H1 (cell line): ENCODE data around the gene PRMT3. TPM values are rescaled to one million over a fixed set of nuclear protein-coding genes. Genes with fewer than 3 reads are reported as not detected.

Experiments used
- CTCF ChIA-PET: fragments of 300-600 bp; sonication (Branson Sonifier 250); formaldehyde crosslinking; loops from one replicate; lab custom pipeline; 2021; ENCODE audit not compliant: partially characterized antibody; lab: Charles Lee
- POLR2A ChIA-PET: fragments of 300-600 bp; sonication (Branson Sonifier 250); formaldehyde crosslinking; loops from one replicate; lab custom pipeline; 2021; ENCODE audit warnings: inconsistent platforms; ENCODE audit not compliant: partially characterized antibody; lab: Charles Lee
- DNase-seq, 2 experiments: peaks; one replicate each; pipeline versions ENCODE4 v3.0.0 to v3.0.0-alpha.2; 2010 to 2022; ENCODE audit warnings: low spot score in 2 of 2, low read depth in 1 of 2, mixed read lengths in 1 of 2
- FAIRE-seq: peaks from 2 replicates; lab custom pipeline; 2011; peaks lifted over from hg19 to GRCh38; lab: Jason Lieb, UNC
- H2AFZ ChIP-seq: 2 replicates; pipeline ENCODE4 v1.8.1; 2012; ENCODE audit warnings: low read length, inconsistent platforms
- H2AK5ac ChIP-seq: 2 replicates; pipeline ENCODE4 v1.6.1; 2013; ENCODE audit warnings: low read depth, low read length
- H2BK120ac ChIP-seq: replicated peaks from 2 replicates; pipeline ENCODE3; 2013; ENCODE audit warnings: low read depth, low read length, inconsistent platforms
- H2BK12ac ChIP-seq: 2 replicates; pipeline ENCODE4 v1.6.1; 2013; ENCODE audit warnings: low read depth, low read length
- H2BK15ac ChIP-seq: 2 replicates; pipeline ENCODE4 v1.6.1; 2013; ENCODE audit warnings: low read length
- H2BK20ac ChIP-seq: 2 replicates; pipeline ENCODE4 v1.6.1; 2013; ENCODE audit warnings: low read length
- H2BK5ac ChIP-seq: 2 replicates; pipeline ENCODE4 v1.6.1; 2013; ENCODE audit warnings: low read depth, low read length
- H3K14ac ChIP-seq: 2 replicates; pipeline ENCODE4 v1.6.1; 2013; ENCODE audit warnings: inconsistent platforms; ENCODE audit not compliant: insufficient read length
- H3K18ac ChIP-seq: 2 replicates; pipeline ENCODE4 v1.6.1; 2013; ENCODE audit warnings: low read length; ENCODE audit errors: extremely low read depth
- H3K23ac ChIP-seq: 2 replicates; pipeline ENCODE4 v1.6.1; 2013; ENCODE audit warnings: inconsistent platforms; ENCODE audit not compliant: insufficient read length
- H3K23me2 ChIP-seq: 2 replicates; pipeline ENCODE4 v1.6.1; 2013; ENCODE audit warnings: low read depth, low read length
- H3K27ac ChIP-seq: 2 replicates; pipeline ENCODE4 v1.6.1; 2011; ENCODE audit warnings: low read depth, low read length, inconsistent platforms
- H3K27me3 ChIP-seq, 4 experiments: replicated peaks in 1 of 4; 1 replicate in 1 of 4; 2 replicates in 3 of 4; pipeline versions ENCODE4 v1.6.1 to v1.8.1; 2011 to 2013; ENCODE audit warnings: low read length in 3 of 4, mild to moderate bottlenecking in 3 of 4, inconsistent platforms in 2 of 4, mixed read lengths in 2 of 4, moderate library complexity in 1 of 4; ENCODE audit not compliant: control insufficient read depth in 3 of 4, insufficient read depth in 3 of 4; ENCODE audit errors: extremely low read depth in 1 of 4
- H3K36me3 ChIP-seq, 4 experiments: 2 replicates each; pipeline versions ENCODE4 v1.6.1 to v1.8.1; 2011 to 2013; ENCODE audit warnings: mild to moderate bottlenecking in 4 of 4, low read length in 3 of 4, moderate library complexity in 2 of 4, control low read depth in 1 of 4, inconsistent platforms in 1 of 4; ENCODE audit not compliant: insufficient read depth in 4 of 4, control insufficient read depth in 2 of 4
- H3K4ac ChIP-seq: replicated peaks from 2 replicates; pipeline ENCODE3; 2013; ENCODE audit warnings: low read length, low read depth, mixed read lengths, inconsistent platforms; ENCODE audit not compliant: insufficient read length
- H3K4me1 ChIP-seq, 4 experiments: replicated peaks in 1 of 4; 1 replicate in 1 of 4; 2 replicates in 3 of 4; pipeline versions ENCODE4 v1.6.1 to v1.8.1; 2011 to 2013; ENCODE audit warnings: low read length in 3 of 4, inconsistent platforms in 2 of 4, mixed read lengths in 1 of 4; ENCODE audit not compliant: insufficient read depth in 4 of 4, control insufficient read depth in 3 of 4
- H3K4me2 ChIP-seq, 2 experiments: 2 replicates each; pipeline versions ENCODE4 v1.6.1 to v1.8.1; 2011 to 2013; ENCODE audit warnings: low read depth in 2 of 2, low read length in 2 of 2, control low read depth in 1 of 2, inconsistent platforms in 1 of 2, mild to moderate bottlenecking in 1 of 2; ENCODE audit not compliant: insufficient read depth in 1 of 2
- H3K4me3 ChIP-seq, 4 experiments: fragments of 200-600, 300-600 bp in 1 of 4; sonication (generic), shearing (Covaris generic), sonication (Bioruptor Twin) in 1 of 4; 2 replicates each; pipeline versions ENCODE4 v1.5.1 to v1.8.1; 2011 to 2016; ENCODE audit warnings: low read length in 4 of 4, low read depth in 3 of 4, control low read depth in 2 of 4, inconsistent platforms in 2 of 4, mild to moderate bottlenecking in 2 of 4, mixed read lengths in 1 of 4, moderate library complexity in 1 of 4; ENCODE audit not compliant: insufficient read depth in 2 of 4; ENCODE audit errors: extremely low read depth in 1 of 4
- H3K56ac ChIP-seq: replicated peaks from 2 replicates; pipeline ENCODE3; 2013; ENCODE audit warnings: low read depth, mild to moderate bottlenecking, mixed read lengths, low read length, inconsistent platforms; ENCODE audit not compliant: insufficient read length
- H3K79me1 ChIP-seq: 2 replicates; pipeline ENCODE4 v1.6.1; 2013; ENCODE audit warnings: low read depth, low read length, control low read depth
- H3K79me2 ChIP-seq, 2 experiments: 2 replicates each; pipeline versions ENCODE4 v1.6.1 to v1.8.1; 2012 to 2013; ENCODE audit warnings: low read length in 2 of 2, mild to moderate bottlenecking in 2 of 2, inconsistent platforms in 1 of 2; ENCODE audit not compliant: insufficient read depth in 2 of 2, control insufficient read depth in 1 of 2
- H3K9ac ChIP-seq, 4 experiments: replicated peaks in 1 of 4; 1 replicate in 1 of 4; 2 replicates in 3 of 4; pipeline versions ENCODE4 v1.6.1 to v1.8.1; 2011 to 2013; ENCODE audit warnings: low read depth in 3 of 4, low read length in 3 of 4, control low read depth in 2 of 4, mild to moderate bottlenecking in 2 of 4, moderate library complexity in 2 of 4, inconsistent platforms in 1 of 4; ENCODE audit errors: extremely low read depth in 1 of 4
- H3K9me3 ChIP-seq, 2 experiments: 2 replicates each; pipeline versions ENCODE4 v1.6.1 to v1.8.1; 2012 to 2013; ENCODE audit warnings: mild to moderate bottlenecking in 2 of 2, moderate library complexity in 2 of 2, control low read depth in 1 of 2, inconsistent platforms in 1 of 2, low read depth in 1 of 2, low read length in 1 of 2, mixed read lengths in 1 of 2; ENCODE audit not compliant: insufficient read depth in 2 of 2
- H4K20me1 ChIP-seq, 2 experiments: replicated peaks in 1 of 2; 2 replicates each; pipeline versions ENCODE3 to v1.8.1; 2011 to 2013; ENCODE audit warnings: inconsistent platforms in 2 of 2, low read length in 2 of 2, mild to moderate bottlenecking in 1 of 2; ENCODE audit not compliant: insufficient read depth in 2 of 2, control insufficient read depth in 1 of 2
- H4K5ac ChIP-seq: 2 replicates; pipeline ENCODE4 v1.6.1; 2013; ENCODE audit warnings: low read length, low read depth, mixed read lengths, inconsistent platforms; ENCODE audit not compliant: insufficient read length
- H4K8ac ChIP-seq: 2 replicates; pipeline ENCODE4 v1.8.0; 2013; ENCODE audit warnings: mild to moderate bottlenecking, moderate library complexity, low read length, inconsistent platforms; ENCODE audit not compliant: insufficient read depth; ENCODE audit errors: extremely low read depth
- H4K91ac ChIP-seq: replicated peaks from 2 replicates; pipeline ENCODE3; 2013; ENCODE audit warnings: low read length, mixed read lengths, inconsistent platforms; ENCODE audit not compliant: insufficient read length
- BRCA1 ChIP-seq: IDR thresholded peaks from 2 replicates; pipeline ENCODE4 v1.6.1; 2012; ENCODE audit warnings: low read depth, low read length, improper control_type of control experiment
- CHD2 ChIP-seq: IDR thresholded peaks from 2 replicates; pipeline ENCODE4 v1.6.1; 2012; ENCODE audit warnings: low read length, improper control_type of control experiment
- CTBP2 ChIP-seq: IDR thresholded peaks from 2 replicates; pipeline ENCODE4 v1.7.0; 2011; ENCODE audit warnings: borderline replicate concordance, mild to moderate bottlenecking, moderate library complexity, mixed read lengths, low read length; ENCODE audit not compliant: insufficient read depth, insufficient read length
- GABPA ChIP-seq: IDR thresholded peaks from 2 replicates; pipeline ENCODE4 v1.6.1; 2011; ENCODE audit warnings: mild to moderate bottlenecking, low read length, moderate library complexity, borderline replicate concordance; ENCODE audit not compliant: insufficient read depth
- MAFK ChIP-seq: IDR thresholded peaks from 2 replicates; pipeline ENCODE4 v1.6.1; 2012; ENCODE audit warnings: low read depth, mild to moderate bottlenecking, improper control_type of control experiment, low read length
- POLR2A ChIP-seq, 2 experiments: IDR thresholded peaks; 1 replicate in 1 of 2; 2 replicates in 1 of 2; pipeline ENCODE4 v1.6.1; 2011; ENCODE audit warnings: low read depth in 2 of 2, low read length in 2 of 2, mild to moderate bottlenecking in 2 of 2; ENCODE audit errors: control extremely low read depth in 1 of 2
- POLR2AphosphoS5 ChIP-seq: IDR thresholded peaks from 2 replicates; pipeline ENCODE4 v1.6.1; 2011; ENCODE audit warnings: low read depth, low read length
- RNF2 ChIP-seq: fragments of 200-900, 300-1000 bp; sonication (generic); IDR thresholded peaks from 2 replicates; pipeline ENCODE4 v1.7.1; 2016; ENCODE audit warnings: borderline replicate concordance, low read depth, mild to moderate bottlenecking, antibody characterized with exemption, low read length; ENCODE audit not compliant: poor library complexity, severe bottlenecking; ENCODE audit errors: missing control alignments
- SIN3A ChIP-seq, 2 experiments: IDR thresholded peaks in 1 of 2; conservative IDR thresholded peaks in 1 of 2; 2 replicates each; pipeline ENCODE4 v1.6.1; 2011 to 2012; ENCODE audit warnings: low read length in 2 of 2, improper control_type of control experiment in 1 of 2, low read depth in 1 of 2, mild to moderate bottlenecking in 1 of 2
- SP2 ChIP-seq: IDR thresholded peaks from 2 replicates; pipeline ENCODE4 v1.6.1; 2012; ENCODE audit warnings: mild to moderate bottlenecking, low read length, inconsistent platforms
- SRF ChIP-seq: IDR thresholded peaks from 2 replicates; pipeline ENCODE4 v1.6.1; 2011; ENCODE audit warnings: mild to moderate bottlenecking, low read depth, low read length, moderate library complexity
- TAF1 ChIP-seq: IDR thresholded peaks from 2 replicates; pipeline ENCODE4 v1.6.1; 2011; ENCODE audit warnings: mild to moderate bottlenecking, low read depth, low read length
- WGBS, 2 experiments: shearing (Covaris generic) in 1 of 2; methylation state at CpG; one replicate each; pipeline versions ENCODE4 v1.1.6 to v1.1.7; 2013 to 2015; ENCODE audit warnings: low lambda C conversion rate in 2 of 2, mixed read lengths in 2 of 2, inconsistent platforms in 1 of 2, low coverage in 1 of 2, missing lambda C conversion rate in 1 of 2; ENCODE audit not compliant: insufficient replicate concordance in 2 of 2, insufficient coverage in 1 of 2, insufficient read length in 1 of 2; ENCODE audit errors: extremely low coverage in 1 of 2, missing lambda C conversion rate in 1 of 2; 5-methylcytosine and 5-hydroxymethylcytosine counted together
- polyA plus RNA-seq, 7 experiments: library from polyadenylated mRNA; depleted of rRNA in 3 of 7; stranded (reverse) in 5 of 7; unstranded in 2 of 7; fragments of >200 nt in 5 of 7; fragments of 200-250 nt in 2 of 7; gene quantifications; 1 replicate in 5 of 7; 2 replicates in 1 of 7; 4 replicates in 1 of 7; pipeline versions ENCODE4 v1.2.1 to v1.2.3, GENCODE V29; 2011 to 2013; ENCODE audit warnings: missing spikeins in 2 of 7, mixed read lengths in 2 of 7
- total RNA-seq: library from RNA; stranded (reverse); fragmentation: NEBNext Ultra II Directional; extraction: Animal tissue kit (Norgen Biotek cat#: 25700); gene quantifications from 2 replicates; pipeline ENCODE4 v1.2.1, GENCODE V29; 2021

PRMT3 gene
- total and polyA plus RNA-seq, 2 of the 8 experiments (the other 6 are each of a cell fraction or from before 2014, with no cell fraction given), result 11.2 to 26.5 TPM

GRCh38 chr11:20376162-20376730, 11.3 kb upstream of the PRMT3 start:
- WGBS, 2 experiments, result 89% methylated on average over 3 of the region's 3 CpGs; no CpG with 5 or more reads in 1 of the 2 experiments
- Histone ChIP-seq H3K4ac (no peak overlapping the region), H3K9me3 (no peaks in the 10 kb centered on the region), H3K18ac (no peak overlapping the region), H2BK20ac (no peak overlapping the region), H3K14ac (no peak overlapping the region), H3K4me1 (no peaks in the 10 kb centered on the region), H4K20me1 (no peaks in the 10 kb centered on the region), H3K36me3 (peaks cover 0 to 2% (median 0%) of the 10 kb centered on the region in 4 experiments; a peak in 3 of 8 replicates), H3K79me1 (no peaks in the 10 kb centered on the region), H4K5ac (no peak overlapping the region), H3K9ac (no peak overlapping the region), H3K79me2 (no peaks in the 10 kb centered on the region), H3K27ac (no peak overlapping the region), H2BK15ac (no peak overlapping the region), H4K91ac (no peak overlapping the region), H3K23me2 (no peaks in the 10 kb centered on the region), H3K27me3 (no peaks in the 10 kb centered on the region), H3K4me2 (no peak overlapping the region), H2BK120ac (no peak overlapping the region), H2AK5ac (no peak overlapping the region), H2BK5ac (no peak overlapping the region), H2AFZ (no peak overlapping the region), H3K56ac (no peak overlapping the region), H2BK12ac (no peak overlapping the region), H3K4me3 (no peak overlapping the region), H4K8ac (no peak overlapping the region), H3K23ac (no peak overlapping the region)
- FAIRE-seq (no peak), DNase-seq (no peak)
- ChIA-PET POLR2A (no interaction called here), CTCF (interaction anchor here (1.0 kb wide), 1 partner anchor 11 kb away, joined by 5 read pairs; no protein-coding TSS in a partner anchor)
- TF ChIP-seq SIN3A (conservative IDR thresholded peaks at IDR 0.05 in 1 of 2, IDR thresholded peaks at IDR 0.05 in 1 of 2; ENCODE audit: low read depth in 1 of 2, low read length in 2 of 2), result no peak
- no peak for TF ChIP-seq POLR2A (IDR thresholded peaks at IDR 0.05; ENCODE audit: control extremely low read depth in 1 of 2, low read depth in 2 of 2, low read length in 2 of 2)
- TF ChIP-seq TAF1, result no peak
- TF ChIP-seq CHD2, result no peak
- TF ChIP-seq GABPA, result no peak
- TF ChIP-seq MAFK, result no peak
- TF ChIP-seq SP2, result no peak
- TF ChIP-seq SRF, result no peak
- no peak for TF ChIP-seq POLR2AphosphoS5
- TF ChIP-seq BRCA1, result no peak
- TF ChIP-seq RNF2, result no peak
- TF ChIP-seq CTBP2, result no peak
